Nephron (organoid): ENCODE results near the gene TPRG1L.
A peak's percentile ranks its signal among the peaks of the same experiment; 100 is the strongest.

Experiments used
- H3K27ac Mint-ChIP-seq, 3 experiments: 2 replicates each; pipeline ENCODE4 v1.8.0; 2020; ENCODE audit warnings: mixed read lengths in 3 of 3, mild to moderate bottlenecking in 2 of 3, moderate library complexity in 1 of 3
- H3K27me3 Mint-ChIP-seq: 2 replicates; pipeline ENCODE4 v1.8.0; 2021; ENCODE audit warnings: low read depth, mild to moderate bottlenecking, moderate library complexity, mixed read lengths
- H3K36me3 Mint-ChIP-seq: 2 replicates; pipeline ENCODE4 v1.8.0; 2020; ENCODE audit warnings: low read depth, mixed read lengths
- H3K4me1 Mint-ChIP-seq: 2 replicates; pipeline ENCODE4 v1.8.0; 2020; ENCODE audit warnings: mixed read lengths
- H3K4me3 Mint-ChIP-seq, 3 experiments: 2 replicates each; pipeline ENCODE4 v1.8.0; 2020; ENCODE audit warnings: mild to moderate bottlenecking in 3 of 3, mixed read lengths in 3 of 3, moderate library complexity in 2 of 3
- H3K9me3 Mint-ChIP-seq: 2 replicates; pipeline ENCODE4 v1.8.0; 2020; ENCODE audit warnings: mixed read lengths
- CTCF ChIP-seq, 3 experiments: fragments of 200-600 bp; sonication (generic); IDR thresholded peaks; one replicate each; pipeline ENCODE4 v1.5.0; 2021; ENCODE audit warnings: antibody characterized with exemption in 3 of 3; ENCODE audit not compliant: unreplicated experiment in 3 of 3

The TPRG1L gene

GRCh38 chr1:3616861-3617260 lies 8.0 kb upstream of the TPRG1L start:
- peaks cover 57% of the 10 kb centered on the region for H3K27me3 Mint-ChIP-seq

GRCh38 chr1:3617806-3618345 lies 6.9 kb upstream of the TPRG1L start:
- Mint-ChIP-seq H3K4me3 (no peak overlapping the region), H3K27ac (no peak overlapping the region), H3K36me3 (no peaks in the 10 kb centered on the region), H3K4me1 (peaks cover 44% of the 10 kb centered on the region), H3K9me3 (no peaks in the 10 kb centered on the region), H3K27me3 (peaks cover 52% of the 10 kb centered on the region)
- no peak for TF ChIP-seq CTCF (IDR thresholded peaks at IDR 0.05; ENCODE audit: unreplicated experiment in 3 of 3)

More at GRCh38 chr1:3616861-3617260, 8.0 kb upstream of the TPRG1L start:
- peaks cover 40% of the 10 kb centered on the region for H3K4me1 Mint-ChIP-seq
- H3K36me3 Mint-ChIP-seq, result no peaks in the 10 kb centered on the region
- H3K9me3 Mint-ChIP-seq, result no peaks in the 10 kb centered on the region
- no peak overlapping the region for H3K27ac Mint-ChIP-seq
- H3K4me3 Mint-ChIP-seq, result no peak overlapping the region
- no peak for TF ChIP-seq CTCF (IDR thresholded peaks at IDR 0.05; ENCODE audit: unreplicated experiment in 3 of 3)

GRCh38 chr1:3618531-3618880 lies 6.3 kb upstream of the TPRG1L start:
- no peaks in the 10 kb centered on the region for H3K36me3 Mint-ChIP-seq
- H3K9me3 Mint-ChIP-seq, result no peaks in the 10 kb centered on the region
- H3K27ac Mint-ChIP-seq, result no peak overlapping the region
- peaks cover 52% of the 10 kb centered on the region for H3K27me3 Mint-ChIP-seq
- no peak overlapping the region for H3K4me3 Mint-ChIP-seq
- H3K4me1 Mint-ChIP-seq, result peaks cover 40% of the 10 kb centered on the region
- TF ChIP-seq CTCF (IDR thresholded peaks at IDR 0.05; ENCODE audit: unreplicated experiment in 3 of 3), result no peak

- no peaks in the 10 kb centered on the region for H3K9me3 Mint-ChIP-seq
Observed at GRCh38 chr1:3618881-3619671, 5.7 kb upstream of the TPRG1L start.

GRCh38 chr1:3620708-3621107 lies 4.1 kb upstream of the TPRG1L start:
- TF ChIP-seq CTCF (IDR thresholded peaks at IDR 0.05; ENCODE audit: unreplicated experiment in 3 of 3), result no peak
- Mint-ChIP-seq H3K36me3 (no peaks in the 10 kb centered on the region), H3K27me3 (peaks cover 38% of the 10 kb centered on the region), H3K27ac (no peak overlapping the region), H3K4me1 (peaks cover 35% of the 10 kb centered on the region), H3K4me3 (no peak overlapping the region), H3K9me3 (no peaks in the 10 kb centered on the region)

More at GRCh38 chr1:3618881-3619671, 5.7 kb upstream of the TPRG1L start:
- Mint-ChIP-seq H3K4me1 (peaks cover 40% of the 10 kb centered on the region), H3K27me3 (peaks cover 46% of the 10 kb centered on the region), H3K4me3 (peak overlapping the region in 1 of 3 experiments; percentile 7), H3K36me3 (no peaks in the 10 kb centered on the region), H3K27ac (no peak overlapping the region)
- TF ChIP-seq CTCF (IDR thresholded peaks at IDR 0.05; ENCODE audit: unreplicated experiment in 3 of 3), result peak; percentile 82 to 85 (median 84)
